B cell (primary cell): ENCODE measurements around the gene IL17A. TPM values are rescaled to one million over a fixed set of nuclear protein-coding genes. Genes with fewer than 3 reads are reported as not detected.

Experiments used
- ATAC-seq: fragments of 200-7000 bp; cut with Tn5 transposase; one replicate; pipeline ENCODE4 v1.10.0; 2021; ENCODE audit warnings: low read depth, mild to moderate bottlenecking, moderate number of reproducible peaks, moderate library complexity
- CTCF ChIA-PET: fragments of 350-600 bp; sonication (Branson Sonifier 250); formaldehyde crosslinking; loops from one replicate; lab custom pipeline; 2021; ENCODE audit warnings: antibody characterized with exemption, inconsistent platforms; lab: Charles Lee
- POLR2A ChIA-PET: fragments of 350-600 bp; sonication (Branson Sonifier 250); formaldehyde crosslinking; loops from one replicate; lab custom pipeline; 2021; ENCODE audit warnings: antibody characterized with exemption; lab: Charles Lee
- DNase-seq: peaks from one replicate; pipeline ENCODE4 v3.0.0; 2013
- H2AFZ ChIP-seq: 2 replicates; pipeline ENCODE4 v1.6.1; 2012; ENCODE audit warnings: mild to moderate bottlenecking, low read depth, low read length; ENCODE audit not compliant: insufficient read depth, poor library complexity, severe bottlenecking
- H3K27ac ChIP-seq, 2 donors: 1 replicate in 1 of 2; 2 replicates in 1 of 2; pipeline ENCODE4 v1.5.1; 2012 to 2013; ENCODE audit warnings: low read length in 2 of 2, mild to moderate bottlenecking in 2 of 2, moderate library complexity in 1 of 2
- H3K27me3 ChIP-seq, 4 experiments: fragments of 200-600 bp in 1 of 4; sonication (generic) in 1 of 4; replicated peaks in 1 of 4; 1 replicate in 2 of 4; 2 replicates in 2 of 4; pipeline versions ENCODE4 v1.6.1 to v1.7.0; 2013 to 2016; ENCODE audit warnings: low read length in 3 of 4, mild to moderate bottlenecking in 2 of 4, mixed read lengths in 1 of 4, moderate library complexity in 1 of 4; ENCODE audit not compliant: insufficient read depth in 4 of 4, control insufficient read depth in 3 of 4; ENCODE audit errors: control extremely low read depth in 1 of 4
- H3K36me3 ChIP-seq, 2 experiments: replicated peaks in 1 of 2; 1 replicate in 1 of 2; 2 replicates in 1 of 2; pipeline versions ENCODE4 v1.6.1 to v1.7.1; 2013; ENCODE audit warnings: low read length in 1 of 2; ENCODE audit not compliant: insufficient read depth in 2 of 2, control insufficient read depth in 1 of 2; ENCODE audit errors: control extremely low read depth in 1 of 2, extremely low read depth in 1 of 2
- H3K4me1 ChIP-seq, 2 donors: fragments of 200-600 bp in 1 of 2; sonication (generic) in 1 of 2; 1 replicate in 1 of 2; 2 replicates in 1 of 2; pipeline versions ENCODE4 v1.5.1 to v1.6.1; 2013 to 2017; ENCODE audit warnings: low read length in 2 of 2; ENCODE audit not compliant: control insufficient read depth in 2 of 2, insufficient read depth in 2 of 2
- H3K4me2 ChIP-seq: replicated peaks from 2 replicates; pipeline ENCODE3; 2012; ENCODE audit warnings: mild to moderate bottlenecking, low read depth, low read length; ENCODE audit not compliant: poor library complexity, severe bottlenecking
- H3K4me3 ChIP-seq, 5 experiments: fragments of 200-600 bp in 1 of 5; sonication (generic) in 1 of 5; 1 replicate in 3 of 5; 2 replicates in 2 of 5; pipeline versions ENCODE4 v1.5.1 to v1.7.0; 2011 to 2016; ENCODE audit warnings: low read length in 4 of 5, mild to moderate bottlenecking in 4 of 5, low read depth in 2 of 5, control low read depth in 1 of 5, moderate library complexity in 1 of 5; ENCODE audit not compliant: insufficient read depth in 1 of 5; ENCODE audit errors: control extremely low read depth in 1 of 5, extremely low read depth in 1 of 5
- H3K79me2 ChIP-seq: fragments of 200-600 bp; sonication (generic); one replicate; pipeline ENCODE4 v1.6.0; 2016; ENCODE audit warnings: low read length; ENCODE audit not compliant: control insufficient read depth, insufficient read depth
- H3K9ac ChIP-seq: fragments of 200-600 bp; sonication (generic); 2 replicates; pipeline ENCODE4 v1.6.1; 2017; ENCODE audit warnings: mild to moderate bottlenecking, low read length, moderate library complexity
- H3K9me3 ChIP-seq, 3 donors: one replicate each; pipeline versions ENCODE4 v1.6.1 to v1.7.1; 2013; ENCODE audit warnings: low read length in 2 of 3; ENCODE audit not compliant: control insufficient read depth in 2 of 3, insufficient read depth in 1 of 3; ENCODE audit errors: control extremely low read depth in 1 of 3
- H4K20me1 ChIP-seq: 2 replicates; pipeline ENCODE4 v1.6.0; 2012; ENCODE audit warnings: mild to moderate bottlenecking, low read length; ENCODE audit not compliant: insufficient read depth, control insufficient read depth, poor library complexity, severe bottlenecking
- H3K27ac Mint-ChIP-seq: one replicate; pipeline ENCODE4 v1.8.0; 2021; ENCODE audit warnings: mixed read lengths
- H3K27me3 Mint-ChIP-seq: one replicate; pipeline ENCODE4 v1.8.0; 2021; ENCODE audit warnings: mixed read lengths
- H3K4me1 Mint-ChIP-seq: one replicate; pipeline ENCODE4 v1.8.0; 2021; ENCODE audit warnings: mixed read lengths
- H3K4me3 Mint-ChIP-seq: one replicate; pipeline ENCODE4 v1.8.0; 2021; ENCODE audit warnings: mixed read lengths
- H3K9me3 Mint-ChIP-seq: one replicate; pipeline ENCODE4 v1.8.0; 2022; ENCODE audit warnings: mixed read lengths; ENCODE audit not compliant: insufficient read depth
- EZH2 ChIP-seq: IDR thresholded peaks from 2 replicates; pipeline ENCODE4 v1.6.1; 2012; ENCODE audit warnings: borderline replicate concordance, low read depth, mild to moderate bottlenecking, moderate library complexity, low read length; ENCODE audit not compliant: insufficient read depth, poor library complexity, severe bottlenecking
- WGBS: methylation state at CpG from one replicate; pipeline ENCODE4 v1.1.5; 2013; ENCODE audit warnings: missing lambda C conversion rate; ENCODE audit not compliant: insufficient coverage; 5-methylcytosine and 5-hydroxymethylcytosine counted together
- intact Hi-C: fragments of 100-400 bp; cut with micrococcal nuclease; formaldehyde crosslinking; loops from one replicate; pipeline ENCODE4 v1.10.0; 2022
- polyA plus RNA-seq: library from polyadenylated mRNA; depleted of rRNA; stranded (reverse); fragments of >200 nt; gene quantifications from 2 replicates; pipeline ENCODE4 v1.2.3, GENCODE V29; 2012
- total RNA-seq, 2 donors: library from RNA; stranded (reverse); fragments of 120-200 nt in 1 of 2; gene quantifications; 1 replicate in 1 of 2; 2 replicates in 1 of 2; pipeline versions ENCODE4 v1.2.3 to v1.2.4, GENCODE V29; 2013 to 2022
- TF ChIP-seq, protein P1 (sequence below): fragments of 200-600 bp; IDR thresholded peaks from one replicate; pipeline ENCODE4 v1.8.0; 2022; ENCODE audit warnings: antibody characterized with exemption, mild to moderate bottlenecking

The IL17A gene
- total and polyA plus RNA-seq, 2 donors (not counting 1 experiment from before 2014, with no cell fraction given) = not detected

DNA sequence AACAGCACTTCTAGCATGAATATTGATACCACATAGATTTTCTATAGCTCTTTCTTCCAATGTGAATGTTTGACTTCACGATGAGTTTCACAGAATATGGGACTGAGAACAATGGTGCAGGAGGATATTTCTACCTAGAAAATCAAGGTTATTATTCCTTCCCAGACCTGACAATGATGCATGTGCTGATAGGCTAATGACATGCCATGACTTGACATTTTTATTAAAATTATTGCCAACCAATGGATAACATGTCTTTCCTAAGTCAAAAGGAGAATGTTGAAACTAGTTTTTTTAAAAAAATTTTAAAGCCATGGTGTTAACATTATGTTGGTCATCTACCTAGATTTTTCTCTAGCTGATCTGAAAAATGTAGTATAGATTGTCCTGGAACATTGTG is 923 bp downstream of the IL17A start:
- no peak overlapping the region for H3K4me3 ChIP-seq
- H3K27ac ChIP-seq = no peak overlapping the region
- peaks cover 0 to 4% (median 0%) of the 10 kb centered on the region in 4 experiments for H3K27me3 ChIP-seq
- H3K4me1 ChIP-seq = no peaks in the 10 kb centered on the region
- H3K36me3 ChIP-seq = no peaks in the 10 kb centered on the region
- no peaks in the 10 kb centered on the region for H3K79me2 ChIP-seq
- no peak overlapping the region for H3K27ac Mint-ChIP-seq
- ChIA-PET POLR2A (no interaction called here), CTCF (no interaction called here)
- DNase-seq = no peak
- H3K4me3 Mint-ChIP-seq = no peak overlapping the region
- peaks cover 35% of the 10 kb centered on the region for H3K27me3 Mint-ChIP-seq
- H3K9me3 Mint-ChIP-seq = no peaks in the 10 kb centered on the region
- no peak overlapping the region for H3K4me2 ChIP-seq
- no peaks in the 10 kb centered on the region for H3K9me3 ChIP-seq
- H4K20me1 ChIP-seq = no peaks in the 10 kb centered on the region
- TF ChIP-seq, protein P1, sequence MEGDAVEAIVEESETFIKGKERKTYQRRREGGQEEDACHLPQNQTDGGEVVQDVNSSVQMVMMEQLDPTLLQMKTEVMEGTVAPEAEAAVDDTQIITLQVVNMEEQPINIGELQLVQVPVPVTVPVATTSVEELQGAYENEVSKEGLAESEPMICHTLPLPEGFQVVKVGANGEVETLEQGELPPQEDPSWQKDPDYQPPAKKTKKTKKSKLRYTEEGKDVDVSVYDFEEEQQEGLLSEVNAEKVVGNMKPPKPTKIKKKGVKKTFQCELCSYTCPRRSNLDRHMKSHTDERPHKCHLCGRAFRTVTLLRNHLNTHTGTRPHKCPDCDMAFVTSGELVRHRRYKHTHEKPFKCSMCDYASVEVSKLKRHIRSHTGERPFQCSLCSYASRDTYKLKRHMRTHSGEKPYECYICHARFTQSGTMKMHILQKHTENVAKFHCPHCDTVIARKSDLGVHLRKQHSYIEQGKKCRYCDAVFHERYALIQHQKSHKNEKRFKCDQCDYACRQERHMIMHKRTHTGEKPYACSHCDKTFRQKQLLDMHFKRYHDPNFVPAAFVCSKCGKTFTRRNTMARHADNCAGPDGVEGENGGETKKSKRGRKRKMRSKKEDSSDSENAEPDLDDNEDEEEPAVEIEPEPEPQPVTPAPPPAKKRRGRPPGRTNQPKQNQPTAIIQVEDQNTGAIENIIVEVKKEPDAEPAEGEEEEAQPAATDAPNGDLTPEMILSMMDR = no peak
- TF ChIP-seq EZH2 = no peak
- no CpG with 5 or more reads among the region's 1 CpG for WGBS
- H3K4me1 Mint-ChIP-seq = no peaks in the 10 kb centered on the region
- no peak overlapping the region for H2AFZ ChIP-seq
- no peak overlapping the region for H3K9ac ChIP-seq
- no peak for ATAC-seq
- intact Hi-C loops = no loop called here

DNA sequence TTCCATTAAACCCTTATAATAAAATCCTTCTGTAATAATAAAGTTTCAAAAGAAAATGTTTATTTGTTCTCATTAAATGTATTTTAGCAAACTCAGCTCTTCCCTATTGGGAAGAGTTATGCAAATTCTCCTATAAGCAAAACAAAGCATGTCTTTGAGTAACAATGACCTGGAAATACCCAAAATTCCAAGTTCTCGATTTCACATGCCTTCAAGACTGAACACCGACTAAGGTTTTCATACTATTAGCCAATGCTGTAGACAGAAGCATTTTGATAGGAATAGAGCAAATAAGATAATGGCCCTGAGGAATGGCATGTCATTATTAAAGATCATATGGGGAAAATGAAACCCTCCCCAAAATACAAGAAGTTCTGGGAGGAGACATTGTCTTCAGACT is 3.8 kb downstream of the IL17A start:
- Histone ChIP-seq H3K27ac (no peak overlapping the region), H3K4me2 (no peak overlapping the region), H2AFZ (no peak overlapping the region), H3K36me3 (no peaks in the 10 kb centered on the region), H4K20me1 (no peaks in the 10 kb centered on the region), H3K9me3 (no peaks in the 10 kb centered on the region), H3K9ac (no peak overlapping the region), H3K79me2 (no peaks in the 10 kb centered on the region), H3K4me3 (no peak overlapping the region), H3K4me1 (no peaks in the 10 kb centered on the region), H3K27me3 (peaks cover 0 to 4% (median 1%) of the 10 kb centered on the region in 4 experiments)
- DNase-seq (no peak), ATAC-seq (no peak)
- WGBS = no CpG with 5 or more reads among the region's 2 CpGs
- H3K27ac Mint-ChIP-seq = no peak overlapping the region
- peaks cover 26% of the 10 kb centered on the region for H3K27me3 Mint-ChIP-seq
- intact Hi-C loops = no loop called here
- ChIA-PET CTCF (no interaction called here), POLR2A (no interaction called here)
- TF ChIP-seq, protein P1 = no peak
- no peak for TF ChIP-seq EZH2
- H3K9me3 Mint-ChIP-seq = no peaks in the 10 kb centered on the region
- H3K4me3 Mint-ChIP-seq = no peak overlapping the region
- H3K4me1 Mint-ChIP-seq = no peaks in the 10 kb centered on the region
